GM19239 (cell line): ENCODE measurements around the gene MAD1L1.
"Not testable (repeated sequence)": the region's sequence is repeated elsewhere in the genome, so short reads cannot be mapped to it uniquely, and the experiment has no call there.

Experiments
- DNase-seq: peaks from one replicate; pipeline ENCODE4 v3.0.0; 2011; ENCODE audit warnings: low spot score; ENCODE audit not compliant: insufficient read length
- FAIRE-seq: peaks from 2 replicates; lab custom pipeline; 2011; peaks lifted over from hg19 to GRCh38; lab: Jason Lieb, UNC

The MAD1L1 gene

DNA sequence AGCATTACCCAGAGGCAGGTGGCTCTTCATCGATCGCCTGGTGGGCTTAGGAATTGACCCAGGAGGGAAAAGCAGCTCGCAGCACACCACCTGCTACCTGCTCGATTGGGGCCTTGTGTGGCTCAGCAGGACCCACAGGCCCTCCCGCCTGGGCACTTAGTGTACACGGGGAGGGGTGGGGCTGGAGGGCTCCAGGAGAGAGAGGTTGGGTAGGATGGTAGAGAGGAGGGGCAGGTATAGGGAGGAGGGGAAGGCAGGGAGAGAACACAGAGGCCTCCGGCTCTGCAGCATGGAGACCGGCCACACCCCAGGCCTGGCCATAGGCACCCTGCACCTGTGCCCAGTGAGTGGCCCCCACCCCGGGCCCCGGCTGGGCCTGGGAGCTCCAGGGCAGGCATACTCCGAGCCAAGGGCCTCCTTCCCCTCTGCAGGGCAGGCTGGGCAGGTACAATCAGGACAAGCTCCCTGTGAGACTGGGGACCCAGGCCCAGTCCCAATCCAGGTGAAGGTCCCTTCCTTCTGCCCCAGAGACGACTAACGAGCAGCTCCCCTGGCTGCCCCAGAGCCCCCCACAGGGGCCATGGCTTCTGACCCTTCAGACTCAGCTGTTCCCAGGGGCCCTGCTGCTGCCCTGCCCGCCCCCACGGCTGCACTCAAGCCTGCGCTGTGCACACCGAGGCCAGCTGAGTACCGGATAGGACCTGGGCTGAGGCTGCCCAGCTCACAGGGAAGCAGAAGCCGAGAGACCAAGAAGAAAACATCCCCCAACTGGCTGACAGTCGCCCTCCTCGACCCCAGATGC lies 358.0 kb downstream of the MAD1L1 start:
- peak; percentile 84 for FAIRE-seq

DNA sequence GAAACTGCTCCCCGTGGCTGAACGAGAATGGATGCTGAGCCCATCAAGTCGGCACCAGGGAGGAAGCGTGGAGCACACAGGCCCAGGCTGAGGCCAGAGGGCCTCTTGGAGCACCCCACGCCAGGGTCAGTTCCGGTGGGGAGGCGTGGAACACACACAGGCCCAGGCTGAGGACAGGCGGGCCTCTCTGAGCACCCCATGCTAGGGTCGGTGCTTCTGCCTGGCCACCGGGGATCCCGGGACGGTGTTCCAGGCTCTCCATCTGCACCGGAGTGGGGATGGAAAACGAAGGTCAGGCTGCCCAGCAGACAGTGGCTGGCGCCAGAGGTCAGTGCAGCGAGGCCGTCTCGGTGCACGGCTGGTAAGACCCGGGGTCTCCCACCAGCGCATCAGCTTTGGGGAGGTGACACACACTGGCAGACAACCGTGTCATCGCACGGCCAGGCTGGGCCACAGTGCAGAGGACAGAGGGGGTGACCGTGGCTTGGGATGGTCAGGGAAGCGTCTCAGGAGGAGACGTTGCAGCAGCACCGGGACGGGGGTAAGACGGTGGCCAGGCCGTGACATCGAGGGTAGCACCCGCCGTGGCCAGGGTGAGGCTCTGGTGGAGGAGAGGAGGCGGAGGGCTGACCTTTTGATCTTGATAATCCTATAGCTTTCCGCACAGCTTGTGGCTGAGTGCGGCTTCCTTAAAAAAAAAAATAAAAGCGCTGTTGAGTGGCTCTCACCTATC lies 358.7 kb downstream of the MAD1L1 start:
- FAIRE-seq (no peak), DNase-seq (no peak)

More for the DNA sequence above, 358.0 kb downstream of the MAD1L1 start:
- DNase-seq = not testable (repeated sequence)

DNA sequence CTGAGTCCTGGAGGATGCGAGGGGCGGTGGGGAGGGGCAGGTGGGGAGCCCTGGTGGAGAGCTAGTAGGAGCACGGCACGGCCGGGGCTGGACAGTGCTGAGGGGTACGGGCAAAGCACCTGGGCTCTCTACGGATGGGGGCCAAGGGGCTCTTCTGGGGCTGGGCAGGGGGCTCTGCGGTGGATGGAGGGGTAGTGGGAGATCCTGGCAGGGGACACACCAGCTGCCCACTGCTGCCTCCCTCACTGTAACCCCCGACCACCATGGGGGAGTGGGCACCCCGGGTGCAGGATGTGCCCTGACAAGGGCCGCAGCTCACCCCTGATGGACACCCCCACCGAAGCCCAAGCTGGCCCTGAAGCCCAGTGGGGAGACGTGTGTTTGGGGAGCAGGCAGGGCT lies 359.3 kb downstream of the MAD1L1 start:
- FAIRE-seq = no peak

DNA sequence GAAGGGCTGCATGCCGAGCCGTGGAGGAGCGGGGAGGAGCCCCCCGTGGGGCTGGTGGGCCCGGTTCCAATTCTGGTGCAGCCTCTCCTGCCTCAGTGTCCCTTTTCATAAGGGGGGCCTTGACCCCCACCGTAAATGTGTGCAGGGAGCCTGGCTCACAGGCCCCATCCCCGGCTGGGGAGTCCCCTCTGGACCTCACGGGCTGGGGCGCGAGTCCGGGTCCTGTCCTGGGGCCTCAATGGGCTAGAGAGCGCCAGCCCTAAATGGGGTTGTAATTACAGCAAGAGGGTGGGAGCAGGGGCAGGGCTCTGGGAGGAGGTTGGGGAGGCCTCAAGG lies 359.7 kb downstream of the MAD1L1 start:
- DNase-seq (no peak), FAIRE-seq (no peak)

More for the DNA sequence above, 359.3 kb downstream of the MAD1L1 start:
- DNase-seq = no peak

DNA sequence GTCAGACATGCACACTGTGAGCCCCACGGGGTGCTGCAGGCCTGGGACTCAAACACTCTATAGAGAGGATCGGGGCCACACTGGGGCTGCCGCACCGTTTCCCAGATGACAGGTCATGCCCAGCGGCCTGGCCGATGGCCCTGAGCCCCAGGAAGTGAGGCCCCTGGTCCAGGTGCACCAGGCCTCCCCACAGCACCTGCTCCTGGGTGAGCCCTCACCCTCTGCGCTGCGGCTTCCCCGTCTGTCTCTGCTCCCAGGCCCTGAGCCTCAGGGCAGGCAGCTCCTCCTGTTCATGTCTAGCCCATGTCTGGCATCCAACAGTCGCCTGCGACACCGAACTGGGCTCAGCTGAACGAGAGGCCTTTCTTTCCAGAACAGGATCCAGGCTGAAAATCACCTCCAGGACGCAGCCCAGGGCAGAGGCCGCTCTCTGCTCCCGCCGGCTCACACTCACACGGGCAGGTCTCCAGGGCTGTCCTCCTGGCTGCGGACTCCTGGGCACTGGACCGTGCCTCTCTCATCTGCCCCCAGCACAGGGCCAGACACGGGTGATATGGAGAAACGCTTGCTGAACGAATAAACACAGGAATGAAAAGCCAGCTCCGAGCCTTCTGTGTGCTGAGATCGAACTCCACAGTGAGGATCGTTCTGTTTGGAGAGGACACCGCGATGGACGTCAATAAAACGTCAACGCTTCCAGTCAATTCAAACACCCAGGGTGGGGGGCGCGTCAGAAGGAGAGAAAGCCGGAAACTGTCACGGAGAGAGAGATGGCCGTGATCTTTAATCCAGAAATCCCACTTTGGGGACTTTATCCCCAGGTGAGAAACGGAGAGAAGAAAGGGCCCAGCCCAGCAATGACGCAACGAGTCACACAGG lies 360.3 kb downstream of the MAD1L1 start:
- DNase-seq = no peak

DNA sequence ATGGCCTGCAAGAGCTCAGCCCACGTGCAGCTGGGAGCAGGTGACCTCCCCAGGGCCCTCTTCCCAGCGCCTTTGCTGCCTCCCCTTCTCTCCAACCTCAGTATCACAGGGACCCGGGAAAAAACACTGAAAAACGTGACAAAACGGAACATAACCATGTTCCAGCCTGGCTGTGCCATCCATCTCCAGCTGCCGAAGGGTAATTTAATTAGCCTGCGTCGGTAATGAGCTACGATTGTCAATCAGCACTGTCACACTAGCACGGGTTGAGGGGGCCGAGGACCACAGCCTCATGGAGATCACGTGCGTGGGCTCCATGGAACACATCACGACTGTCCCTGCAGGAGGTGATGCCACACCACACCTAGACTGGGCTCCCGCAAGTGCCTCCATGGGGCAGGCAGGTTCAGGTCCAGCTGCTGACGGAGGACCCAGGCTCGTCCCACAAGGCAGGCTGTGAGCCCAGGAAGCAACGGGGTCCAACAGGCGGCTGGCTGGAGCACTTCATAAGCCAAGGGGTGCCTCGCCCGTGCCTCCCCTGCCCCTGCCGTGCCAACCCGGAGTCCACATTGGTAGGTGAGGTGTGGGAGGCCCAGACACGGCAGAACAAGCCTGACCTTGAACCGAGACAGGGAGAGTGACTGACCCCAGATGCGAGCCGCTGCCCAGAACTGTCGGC lies 363.2 kb downstream of the MAD1L1 start:
- DNase-seq (no peak), FAIRE-seq (no peak)

More for the DNA sequence above, 360.3 kb downstream of the MAD1L1 start:
- no peak for FAIRE-seq

DNA sequence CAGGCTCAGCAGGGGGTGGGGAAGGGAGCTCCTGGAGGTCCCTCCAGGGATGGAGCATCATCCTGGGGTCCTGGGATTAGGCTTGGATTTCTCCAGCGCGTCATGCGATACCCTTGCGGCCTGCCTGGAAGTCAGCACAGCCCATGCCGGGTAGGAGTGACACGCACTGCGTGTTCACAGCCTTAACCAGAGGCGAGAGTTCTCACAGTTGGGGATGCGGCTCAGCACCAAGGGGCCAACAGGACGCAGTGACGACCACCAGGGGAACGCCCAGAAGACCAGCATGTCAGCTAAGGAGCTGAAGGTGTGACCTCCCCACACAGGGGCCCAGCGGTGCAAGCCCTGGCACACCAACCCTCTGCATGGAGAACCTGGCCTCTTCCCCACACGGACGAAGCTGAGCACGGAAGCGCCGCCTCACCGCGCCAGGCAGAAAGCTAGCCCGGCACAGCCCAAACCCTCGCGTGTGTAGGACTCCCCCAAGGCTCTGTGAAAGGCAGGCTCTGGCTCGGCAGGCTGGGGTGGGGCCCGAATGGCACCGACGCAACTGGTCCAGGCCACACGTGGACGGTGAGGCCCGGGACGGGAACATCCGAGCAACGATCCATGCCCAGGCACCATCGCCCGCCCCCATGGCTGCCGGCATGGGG lies 364.1 kb downstream of the MAD1L1 start:
- DNase-seq (no peak), FAIRE-seq (no peak)

DNA sequence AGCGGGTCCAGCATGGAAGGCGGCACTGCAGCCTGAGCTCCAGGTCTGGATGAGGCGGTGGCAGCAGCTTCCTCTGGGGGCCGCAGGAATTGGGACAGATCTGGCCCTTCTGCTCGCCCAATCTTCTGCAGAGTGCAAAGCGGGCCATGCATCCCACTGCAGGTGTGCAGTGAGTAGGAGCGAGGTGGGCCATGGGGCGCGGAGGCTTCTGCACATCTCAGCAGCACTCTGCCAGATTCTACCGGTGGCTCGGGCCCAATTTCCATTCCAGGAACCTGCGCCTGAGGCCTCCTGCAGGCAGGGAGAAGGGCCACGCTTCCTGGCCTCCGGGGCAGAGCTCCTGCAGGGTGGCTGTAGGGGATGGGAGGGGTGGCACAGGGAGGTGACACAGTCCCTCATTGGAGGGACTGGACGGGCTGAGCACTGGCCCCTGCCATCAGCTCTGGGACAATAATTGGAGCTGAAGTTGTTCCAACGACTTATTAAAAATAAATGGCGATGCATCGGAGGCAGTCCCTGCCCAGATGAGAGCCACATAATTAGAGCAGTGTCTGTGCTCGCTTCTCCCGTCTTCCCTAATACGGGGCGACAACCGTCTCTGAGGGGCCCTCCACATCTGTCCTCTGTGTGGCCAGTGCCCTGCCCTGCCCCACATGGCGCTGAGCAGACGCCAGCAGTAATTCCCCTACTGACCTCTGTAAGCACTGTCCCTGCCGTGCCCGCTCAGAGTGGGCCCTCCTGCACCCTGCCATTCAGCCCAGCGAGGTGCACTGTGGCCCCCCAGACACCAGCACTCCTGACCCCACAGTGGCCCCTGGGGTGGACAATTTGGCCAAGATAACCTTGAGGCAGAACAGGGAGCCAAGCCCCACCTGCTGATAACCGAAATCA lies 365.1 kb downstream of the MAD1L1 start:
- no peak for FAIRE-seq
- DNase-seq = no peak

DNA sequence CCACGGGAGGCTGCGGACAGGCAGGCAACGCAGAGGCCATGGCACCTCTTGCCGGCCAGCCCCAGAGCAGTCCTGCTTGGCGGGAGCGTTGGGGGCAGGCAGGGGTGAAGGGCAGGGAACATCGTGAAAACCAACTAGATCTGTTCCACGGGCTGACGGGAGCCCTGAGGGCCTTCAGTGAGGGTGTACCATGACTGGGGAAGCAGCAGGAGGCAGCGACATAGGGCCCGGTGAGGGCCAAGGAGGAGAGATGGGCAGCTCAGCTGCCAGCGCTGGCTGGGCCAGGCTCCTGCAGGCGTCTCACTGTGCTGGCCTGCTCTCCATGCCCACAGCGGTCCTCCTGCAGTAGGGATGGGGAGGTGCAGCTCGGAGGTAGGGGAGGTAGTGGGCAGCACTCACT lies 366.1 kb downstream of the MAD1L1 start:
- DNase-seq (no peak), FAIRE-seq (no peak)

DNA sequence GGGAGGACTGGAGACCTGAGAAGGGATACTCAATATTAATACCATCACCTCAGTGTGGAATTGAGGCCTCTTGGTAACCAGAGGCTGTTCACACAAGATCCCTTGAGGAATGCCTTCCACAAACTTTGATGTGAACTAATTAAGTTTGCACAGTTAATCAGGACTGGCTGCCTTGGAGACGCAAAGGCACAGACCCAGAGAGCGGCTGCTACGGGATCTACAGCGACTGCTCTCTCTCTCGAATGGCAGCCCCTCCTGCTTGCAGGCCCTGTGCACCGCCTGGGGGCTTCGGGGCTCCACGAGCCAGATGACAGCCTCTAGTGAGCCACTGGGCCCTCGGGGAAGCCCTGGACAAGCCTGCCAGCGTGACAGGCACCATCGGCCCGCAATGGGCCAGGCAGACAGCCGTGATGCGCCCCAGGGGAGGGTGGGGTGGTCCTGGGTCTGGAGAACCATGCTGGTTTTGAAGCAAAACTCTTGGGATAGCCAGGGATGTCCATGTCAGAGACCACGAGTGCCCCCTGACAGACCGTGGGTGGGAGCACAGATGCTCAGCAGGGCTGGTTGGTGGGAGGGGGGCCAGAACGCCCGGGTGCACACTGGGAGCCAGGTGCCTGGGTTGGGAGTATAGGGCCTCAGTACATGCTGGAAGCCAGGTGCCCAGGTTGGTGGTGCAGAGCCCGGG lies 367.0 kb downstream of the MAD1L1 start:
- no peak for FAIRE-seq
- DNase-seq = no peak

DNA sequence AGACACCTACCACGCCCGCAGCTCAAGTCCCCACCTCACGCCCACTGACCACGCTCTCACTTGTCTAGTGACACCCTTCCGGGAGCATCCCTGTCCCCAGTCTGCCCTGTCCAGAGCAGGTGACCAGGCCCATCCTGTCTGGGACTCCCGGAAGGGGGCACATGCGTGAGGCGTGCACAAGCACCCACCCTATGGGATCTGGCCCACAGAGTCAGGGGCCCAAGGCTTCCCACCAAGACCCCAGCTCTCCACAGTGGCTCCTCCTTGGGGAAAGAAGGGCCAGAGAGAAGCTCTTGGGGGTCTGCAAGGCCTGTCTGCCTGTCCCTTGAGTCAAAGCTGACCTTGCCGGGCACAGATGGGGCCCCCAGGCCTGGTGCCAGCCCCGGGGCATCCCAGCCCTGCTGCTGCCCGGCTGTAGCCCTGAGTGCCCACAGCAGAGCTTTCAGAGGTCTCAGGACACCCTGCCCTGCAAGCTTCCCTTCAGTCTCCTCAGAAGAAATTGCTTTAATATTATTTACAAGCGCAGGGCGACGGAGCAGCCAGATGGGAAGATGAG lies 367.7 kb downstream of the MAD1L1 start:
- DNase-seq (no peak), FAIRE-seq (no peak)

DNA sequence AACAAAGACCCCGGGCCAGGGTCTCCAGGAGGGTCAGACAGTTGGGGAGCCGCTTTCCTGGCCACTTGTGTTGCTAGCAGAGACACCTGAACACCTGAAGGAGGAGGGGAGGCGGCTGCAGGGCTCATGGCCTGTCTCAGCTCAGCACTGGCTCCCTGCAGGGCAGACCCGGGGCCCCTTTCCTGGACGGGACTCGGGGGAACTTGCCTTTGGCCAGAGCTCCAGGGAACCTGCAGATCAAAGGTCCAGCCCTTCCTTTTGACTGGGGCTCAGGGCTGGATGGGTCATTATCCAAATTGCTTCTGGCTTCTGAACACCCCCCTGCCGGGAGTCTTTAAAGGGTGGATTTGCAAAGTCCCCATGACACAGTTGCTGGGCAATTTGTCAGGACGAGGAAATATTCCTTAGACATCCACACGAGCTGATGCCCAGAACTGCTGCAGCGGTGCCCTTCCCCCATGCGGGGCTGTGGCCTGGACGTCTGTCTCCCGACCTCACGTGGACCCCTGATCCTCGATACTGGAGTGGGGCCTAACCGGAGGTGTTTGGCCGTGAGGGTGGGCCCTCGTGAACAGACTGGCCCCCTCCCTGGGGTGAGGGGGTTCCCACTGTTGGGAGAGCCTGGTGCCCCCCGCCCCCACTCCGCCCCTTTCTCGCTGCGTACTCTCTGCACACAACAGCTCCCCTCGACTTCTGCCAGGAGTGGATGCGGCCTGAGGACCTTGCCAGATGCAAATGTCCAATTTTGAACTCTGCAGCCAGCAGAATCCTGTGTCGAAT lies 368.4 kb downstream of the MAD1L1 start:
- FAIRE-seq (no peak), DNase-seq (no peak)

DNA sequence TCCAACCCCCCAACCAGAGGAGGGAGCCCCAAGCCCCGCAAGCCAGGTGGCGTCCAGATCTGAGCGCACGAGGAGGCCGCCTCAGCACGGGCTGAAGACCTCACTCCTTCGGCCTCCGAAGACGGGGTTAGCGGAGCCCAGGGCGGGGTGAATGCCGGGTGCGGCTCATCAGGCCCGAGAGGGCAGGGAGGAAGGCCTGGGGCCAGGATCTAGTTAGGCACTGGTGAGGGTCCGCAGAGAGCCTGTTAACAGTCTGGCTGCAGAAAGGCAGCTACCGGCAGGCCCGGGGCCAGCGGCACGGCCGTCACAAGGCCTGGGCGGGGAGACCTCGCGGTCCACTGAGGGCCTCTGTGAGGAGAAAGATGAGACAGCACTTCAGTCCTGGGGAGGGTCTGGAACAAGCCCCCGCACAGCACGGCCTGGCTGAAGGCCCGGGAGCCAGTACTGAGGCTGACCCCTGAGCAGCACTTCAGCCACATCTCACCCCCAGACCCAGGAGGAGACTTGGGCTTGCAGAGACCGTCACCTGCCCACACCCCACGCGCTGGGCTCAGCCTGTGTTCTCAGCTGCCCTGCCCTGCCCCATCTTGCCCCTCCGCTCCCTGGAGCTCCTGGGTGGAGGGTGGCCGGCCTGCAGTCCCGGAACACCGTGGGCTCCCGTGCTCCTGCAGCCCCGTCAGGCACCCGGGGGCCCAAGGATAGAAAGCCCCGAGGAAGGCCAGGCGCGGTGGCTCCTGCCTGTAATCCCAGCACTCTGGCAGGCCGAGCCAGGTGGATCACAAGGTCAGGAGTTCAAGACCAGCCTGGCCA lies 369.4 kb downstream of the MAD1L1 start:
- no peak for FAIRE-seq

DNA sequence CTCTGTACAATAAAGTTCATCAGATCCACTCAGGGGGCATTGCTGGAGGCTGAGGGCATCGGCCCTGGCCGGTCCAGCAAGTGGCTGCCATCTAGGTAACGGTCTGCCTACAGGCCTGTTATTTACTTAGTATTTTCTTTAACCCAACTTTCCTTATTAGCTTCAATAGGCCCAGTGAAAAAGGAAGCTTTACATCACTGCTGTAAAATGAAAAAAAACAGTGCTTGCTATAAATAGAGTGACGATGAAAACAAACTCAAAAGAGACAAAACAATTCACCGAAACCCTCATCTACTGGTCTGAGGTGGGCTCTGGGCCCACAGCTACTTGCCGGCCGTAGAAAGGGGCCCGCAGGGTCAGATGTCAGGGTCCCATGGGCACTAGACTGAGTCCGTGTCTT lies 370.2 kb downstream of the MAD1L1 start:
- FAIRE-seq = no peak
- DNase-seq = no peak

More for the DNA sequence above, 369.4 kb downstream of the MAD1L1 start:
- DNase-seq = no peak

DNA sequence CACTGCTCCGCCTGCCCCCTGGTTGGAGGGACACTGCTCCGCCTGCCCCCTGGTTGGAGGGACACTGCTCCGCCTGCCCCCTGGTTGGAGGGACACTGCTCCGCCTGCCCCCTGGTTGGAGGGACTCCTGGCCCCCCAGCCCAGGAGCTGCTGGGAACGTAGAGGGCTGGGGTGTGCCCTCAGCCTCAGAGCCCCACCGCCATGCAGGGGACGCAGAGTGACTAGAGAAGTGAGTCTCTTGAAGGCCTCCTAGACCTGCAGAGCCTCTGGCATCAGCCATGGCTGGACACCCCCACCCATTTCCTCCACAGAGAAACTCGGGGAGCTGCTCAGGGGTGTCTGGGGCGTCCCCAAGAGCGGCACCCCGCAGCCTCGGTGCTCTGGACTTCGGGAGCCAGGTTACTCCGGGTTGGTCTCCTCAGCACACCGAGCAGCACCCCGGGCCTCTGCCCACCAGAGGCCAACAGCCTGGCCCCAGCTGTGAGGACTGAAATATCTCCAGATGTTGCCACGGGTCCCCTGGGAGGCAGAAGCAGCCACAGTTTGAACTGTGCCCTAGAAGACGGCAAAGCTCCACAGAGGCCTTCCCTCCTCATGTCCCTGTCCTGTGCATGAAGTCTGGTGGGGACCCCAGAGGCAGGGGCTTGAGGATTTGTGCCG lies 370.8 kb downstream of the MAD1L1 start:
- FAIRE-seq (no peak), DNase-seq (no peak)
